Cardiac muscle cell (in vitro differentiated cells and primary cell): Measurements from ENCODE around the gene SFXN2. TPM values are rescaled to one million over a fixed set of nuclear protein-coding genes. Genes with fewer than 3 reads are reported as not detected.
"Not testable (repeated sequence)": the region's sequence is repeated elsewhere in the genome, so short reads cannot be mapped to it uniquely, and the experiment has no call there.

Experiments used
- DNase-seq, 2 donors: peaks; one replicate each; pipeline versions ENCODE4 v3.0.0 to v3.0.0-alpha.2; 2010 to 2017; ENCODE audit warnings: low read depth in 1 of 2, low spot score in 1 of 2
- H3K27ac ChIP-seq: fragments of 200-600 bp; sonication (generic); 2 replicates; pipeline ENCODE4 v1.5.1; 2016
- H3K27me3 ChIP-seq: fragments of 200-600 bp; sonication (generic); 2 replicates; pipeline ENCODE4 v1.6.0; 2016; ENCODE audit warnings: control low read depth
- H3K36me3 ChIP-seq: fragments of 200-600 bp; sonication (generic); 2 replicates; pipeline ENCODE4 v1.5.1; 2016; ENCODE audit warnings: control low read depth
- H3K4me1 ChIP-seq: fragments of 200-600 bp; sonication (generic); 2 replicates; pipeline ENCODE4 v1.8.1; 2017; ENCODE audit warnings: low read depth, mild to moderate bottlenecking, mixed run types
- H3K4me3 ChIP-seq: fragments of 200-600 bp; sonication (generic); 2 replicates; pipeline ENCODE4 v1.5.1; 2016; ENCODE audit warnings: mild to moderate bottlenecking
- H3K9me3 ChIP-seq: fragments of 200-600 bp; sonication (generic); 2 replicates; pipeline ENCODE4 v1.5.1; 2017; ENCODE audit warnings: low read depth, mild to moderate bottlenecking, control low read depth
- CTCF ChIP-seq: IDR thresholded peaks from 2 replicates; pipeline ENCODE4 v1.5.1; 2012; ENCODE audit warnings: low read depth, mild to moderate bottlenecking, low read length
- polyA plus RNA-seq: library from polyadenylated mRNA; unstranded; fragments of >200 nt; fragmentation: Nextera tagmentation; extraction: Ambion mirVana; gene quantifications from 2 replicates; pipeline ENCODE4 v1.2.1, GENCODE V29; 2016
- total RNA-seq: library from RNA; depleted of rRNA; stranded (reverse); fragments of >200 nt; gene quantifications from 2 replicates; pipeline ENCODE4 v1.2.3, GENCODE V29; 2016

SFXN2 gene
- total and polyA plus RNA-seq, 2 experiments from 2014 or later = 14.2 to 18.6 TPM

- Histone ChIP-seq H3K27ac (peak overlapping the region; percentile 85), H3K9me3 (no peaks in the 10 kb centered on the region), H3K27me3 (no peaks in the 10 kb centered on the region), H3K4me3 (peak overlapping the region; percentile 77), H3K4me1 (peaks cover 27% of the 10 kb centered on the region), H3K36me3 (no peaks in the 10 kb centered on the region)
- no peak for DNase-seq
- no peak for TF ChIP-seq CTCF
Observed at GRCh38 chr10:102712843-102713538, 1.4 kb upstream of the SFXN2 start.

GRCh38 chr10:102713539-102713813 is 960 bp upstream of the SFXN2 start:
- DNase-seq = no peak
- Histone ChIP-seq H3K9me3 (no peaks in the 10 kb centered on the region), H3K27me3 (no peaks in the 10 kb centered on the region), H3K36me3 (no peaks in the 10 kb centered on the region), H3K4me3 (peak overlapping the region; percentile 77), H3K27ac (peak overlapping the region; percentile 85), H3K4me1 (peaks cover 32% of the 10 kb centered on the region)
- no peak for TF ChIP-seq CTCF

DNA sequence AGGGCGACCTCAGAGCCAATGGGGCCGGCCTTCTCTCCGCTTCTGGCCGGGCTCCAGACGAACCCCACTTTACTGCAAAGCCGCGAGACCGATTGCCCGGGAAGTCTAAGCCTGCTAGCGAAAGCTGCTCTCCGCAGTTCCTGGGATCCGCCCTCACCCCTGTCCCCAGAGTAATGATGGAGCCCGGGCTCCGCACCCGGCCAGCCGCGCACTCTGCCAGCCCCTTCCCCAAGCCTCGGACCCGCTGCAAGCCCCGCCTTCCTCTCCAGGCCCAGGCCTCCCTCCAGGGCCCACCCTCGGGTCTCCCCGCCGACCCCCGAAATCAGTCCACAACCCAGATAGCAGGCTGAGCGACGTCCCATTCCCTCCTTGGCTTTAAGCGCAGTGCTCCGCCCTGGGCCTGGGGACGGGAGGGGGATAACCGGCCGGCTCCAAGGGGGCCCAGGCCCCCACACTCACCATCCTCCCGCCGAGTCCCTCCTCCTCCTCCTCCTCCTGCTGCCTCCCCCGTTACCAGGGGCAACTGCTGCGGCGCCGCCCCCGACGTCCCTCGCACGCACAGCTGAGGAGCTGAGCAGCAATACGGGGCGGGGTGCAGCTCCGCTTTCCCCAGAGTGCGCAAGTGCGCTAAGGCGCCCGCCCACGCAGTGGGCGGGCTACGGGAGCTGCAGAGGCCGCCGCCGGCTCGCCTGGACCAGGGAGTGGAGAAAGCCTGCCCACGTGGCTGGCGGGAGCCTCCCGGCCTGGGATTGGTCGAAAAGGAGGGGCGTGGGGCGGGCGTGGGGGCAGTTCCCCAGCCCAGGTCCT is 419 bp upstream of the SFXN2 start, which contains the start of gene ARL3:
ARL3 (minus strand) TSS at position 584 of the 807 bp plus-strand sequence; CDS start at position 462, 122 bp downstream.
- Histone ChIP-seq H3K9me3 (no peaks in the 10 kb centered on the region), H3K27me3 (no peaks in the 10 kb centered on the region)

DNA sequence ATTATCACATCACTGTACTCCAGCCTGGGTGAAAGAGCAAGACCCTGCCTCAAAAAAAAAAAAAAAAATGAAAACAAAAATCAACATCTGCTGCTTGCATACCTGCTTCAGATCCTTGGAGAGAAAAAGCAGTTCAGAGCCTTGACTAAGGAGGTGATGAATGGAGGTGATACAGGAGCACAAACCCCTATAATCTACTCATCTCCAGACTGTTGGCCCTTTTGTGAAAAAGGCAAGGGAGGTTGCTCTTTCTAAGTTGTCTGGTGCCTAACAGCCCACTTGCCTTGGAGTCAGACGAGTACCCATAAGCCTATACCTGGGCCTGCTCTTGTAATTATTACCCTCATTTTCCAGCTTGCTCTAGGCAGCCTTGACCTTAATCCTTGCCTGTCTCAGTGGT is 1.4 kb downstream of the SFXN2 start:
- TF ChIP-seq CTCF = no peak
- H3K9me3 ChIP-seq = no peaks in the 10 kb centered on the region
- no peak overlapping the region for H3K27ac ChIP-seq
- no peaks in the 10 kb centered on the region for H3K27me3 ChIP-seq
- H3K4me3 ChIP-seq = no peak overlapping the region
- peaks cover 25% of the 10 kb centered on the region for H3K4me1 ChIP-seq
- DNase-seq = no peak
- H3K36me3 ChIP-seq = no peaks in the 10 kb centered on the region

More for the DNA sequence above, 419 bp upstream of the SFXN2 start, which contains the start of gene ARL3:
- Histone ChIP-seq H3K36me3 (no peaks in the 10 kb centered on the region), H3K4me1 (peaks cover 35% of the 10 kb centered on the region), H3K27ac (peak within 1 kb of the TSS; percentile 85), H3K4me3 (peak within 1 kb of the TSS; percentile 77)
- peak; percentile 98 to 99 for DNase-seq
- TF ChIP-seq CTCF = peak; percentile 40

DNA sequence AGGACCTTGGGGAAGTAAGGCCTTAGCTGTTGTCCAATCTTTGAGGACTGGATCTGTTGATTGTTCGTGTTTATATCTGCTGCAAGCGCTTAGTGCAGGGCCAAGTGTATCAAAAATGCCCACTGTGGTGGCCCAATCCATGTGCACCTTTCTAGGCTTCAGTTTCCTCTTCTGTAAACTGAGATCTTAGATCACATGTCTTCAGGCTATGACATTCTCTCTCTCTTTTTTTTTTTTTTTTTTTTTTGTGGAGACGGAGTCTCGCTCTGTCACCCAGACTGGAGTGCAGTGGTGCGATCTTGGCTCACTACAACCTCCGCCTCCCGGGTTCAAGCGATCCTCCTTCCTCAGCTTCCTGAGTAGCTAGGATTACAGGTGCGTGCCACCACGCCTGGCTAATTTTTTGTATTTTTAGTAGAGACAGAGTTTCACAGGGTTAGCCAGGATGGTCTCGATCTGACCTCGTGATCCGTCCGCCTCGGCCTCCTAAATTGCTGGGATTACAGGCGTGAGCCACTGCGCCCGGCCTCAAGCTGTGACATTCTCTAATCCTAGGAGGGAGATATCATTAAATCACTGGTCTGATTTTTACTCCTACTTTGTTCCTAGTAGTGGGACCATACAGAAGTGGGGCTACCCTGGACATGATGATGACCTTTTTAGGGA is 2.6 kb downstream of the SFXN2 start:
- not testable (repeated sequence) for H3K36me3 ChIP-seq, H3K27me3 ChIP-seq, DNase-seq, H3K4me3 ChIP-seq, H3K9me3 ChIP-seq
- Histone ChIP-seq H3K27ac (peak overlapping the region; percentile 95), H3K4me1 (peaks cover 24% of the 10 kb centered on the region)
